Activated CD4-positive, alpha-beta memory T cell treated with anti-CD3 and anti-CD28 coated beads, Interleukin-2, amount 10 ng/mL, durations not matched to agents 7 days and 5 days (primary cell): ENCODE data around the gene RAP1GAP2. TPM values are rescaled to one million over a fixed set of nuclear protein-coding genes. Genes with fewer than 3 reads are reported as not detected.
"Not testable (repeated sequence)": the region's sequence is repeated elsewhere in the genome, so short reads cannot be mapped to it uniquely, and the experiment has no call there.

Source experiments
- CTCF ChIA-PET: fragments of 350-600 bp; sonication (Branson Sonifier 250); formaldehyde crosslinking; loops from one replicate; lab custom pipeline; 2021; ENCODE audit warnings: antibody characterized with exemption, inconsistent platforms; lab: Charles Lee
- POLR2A ChIA-PET: fragments of 350-600 bp; sonication (Branson Sonifier 250); formaldehyde crosslinking; loops from one replicate; lab custom pipeline; 2021; ENCODE audit warnings: antibody characterized with exemption; lab: Charles Lee
- DNase-seq: peaks from one replicate; pipeline ENCODE4 v3.0.0-alpha.2; 2020
- H3K27ac Mint-ChIP-seq: one replicate; pipeline ENCODE4 v1.8.0; 2021; ENCODE audit warnings: mild to moderate bottlenecking, mixed read lengths
- H3K27me3 Mint-ChIP-seq: one replicate; pipeline ENCODE4 v1.8.0; 2021; ENCODE audit warnings: mixed read lengths
- H3K36me3 Mint-ChIP-seq: one replicate; pipeline ENCODE4 v1.8.0; 2021; ENCODE audit warnings: low read depth, mixed read lengths
- H3K4me1 Mint-ChIP-seq: one replicate; pipeline ENCODE4 v1.8.0; 2021; ENCODE audit warnings: mixed read lengths
- H3K4me3 Mint-ChIP-seq: one replicate; pipeline ENCODE4 v1.8.0; 2021; ENCODE audit warnings: mild to moderate bottlenecking, mixed read lengths
- H3K9me3 Mint-ChIP-seq: one replicate; pipeline ENCODE4 v1.8.0; 2021; ENCODE audit warnings: mixed read lengths
- total RNA-seq, 2 experiments: library from RNA; stranded (reverse); gene quantifications; one replicate each; pipeline ENCODE4 v1.2.3, GENCODE V29; 2021

RAP1GAP2 gene
- total RNA-seq, 2 experiments from 2014 or later = 36.7 to 39.8 TPM

DNA sequence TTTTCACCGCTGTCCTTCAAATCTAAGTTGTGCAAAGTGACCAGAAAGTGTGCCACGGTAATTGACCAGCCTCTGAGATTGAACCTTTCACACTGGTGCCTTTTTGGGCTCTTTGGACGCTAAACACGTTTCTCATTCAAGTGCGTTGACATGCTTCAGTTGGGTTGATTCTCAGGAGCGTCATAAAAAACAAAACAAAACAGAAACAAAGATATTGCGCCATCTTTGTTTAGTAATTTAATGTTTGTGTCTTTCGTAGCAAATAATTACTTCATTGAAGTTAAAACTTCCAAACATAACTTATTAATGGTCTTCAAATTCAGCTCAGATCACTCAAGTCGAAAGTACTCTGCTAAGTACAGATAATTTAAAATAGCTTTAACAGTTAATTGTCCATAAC is 187.0 kb downstream of the RAP1GAP2 start:
- no peak overlapping the region for H3K27ac Mint-ChIP-seq
- no peaks in the 10 kb centered on the region for H3K9me3 Mint-ChIP-seq
- ChIA-PET POLR2A (no interaction called here), CTCF (no interaction called here)
- no peak for DNase-seq
- H3K27me3 Mint-ChIP-seq = no peaks in the 10 kb centered on the region
- peaks cover 44% of the 10 kb centered on the region for H3K36me3 Mint-ChIP-seq
- H3K4me1 Mint-ChIP-seq = no peaks in the 10 kb centered on the region
- no peak overlapping the region for H3K4me3 Mint-ChIP-seq

DNA sequence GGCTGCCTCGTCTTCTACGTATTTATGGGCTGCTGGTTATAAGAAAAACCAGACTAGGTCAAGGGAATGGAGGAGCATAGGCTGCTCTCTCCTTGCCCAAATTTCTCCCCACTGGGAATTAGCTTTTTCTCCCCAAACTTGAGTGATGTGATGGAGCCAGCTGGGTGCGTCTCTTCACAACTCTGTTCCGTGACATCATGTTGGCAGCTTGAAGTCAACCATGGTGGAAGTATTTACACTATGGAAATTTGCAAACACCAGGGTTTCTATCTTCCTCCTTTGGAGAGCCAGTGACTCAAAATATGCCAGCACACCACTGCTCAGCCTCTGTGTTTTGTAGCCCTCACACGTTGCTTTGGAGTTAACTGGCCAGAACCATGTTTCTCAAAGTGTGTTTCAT is 189.1 kb downstream of the RAP1GAP2 start:
- no peaks in the 10 kb centered on the region for H3K4me1 Mint-ChIP-seq
- POLR2A ChIA-PET = no interaction called here
- H3K9me3 Mint-ChIP-seq = no peaks in the 10 kb centered on the region

DNA sequence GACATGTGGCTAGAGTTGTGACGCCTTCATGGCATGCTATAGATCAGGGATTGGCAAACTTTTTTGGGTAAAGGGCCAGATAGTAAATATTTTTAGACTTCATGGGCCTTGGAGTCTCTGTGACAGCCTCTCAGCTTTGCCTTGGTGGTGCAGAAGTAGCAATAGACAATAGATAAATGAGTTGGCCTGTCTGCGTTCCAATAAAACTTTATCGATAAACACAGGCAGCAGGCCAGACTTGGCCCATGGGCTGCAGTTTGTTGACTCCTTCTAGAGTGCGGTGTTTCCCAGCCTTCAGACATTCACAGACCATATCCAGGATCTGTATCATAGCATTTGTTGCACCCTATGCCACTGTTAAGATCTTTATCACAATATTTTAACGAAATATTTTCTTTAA is 190.7 kb downstream of the RAP1GAP2 start:
- Mint-ChIP-seq H3K4me1 (no peaks in the 10 kb centered on the region), H3K4me3 (no peak overlapping the region), H3K27me3 (no peaks in the 10 kb centered on the region), H3K9me3 (no peaks in the 10 kb centered on the region), H3K36me3 (peaks cover 29% of the 10 kb centered on the region), H3K27ac (no peak overlapping the region)
- POLR2A ChIA-PET = interaction anchor here (0.9 kb wide), 1 partner anchor 17 kb away, joined by 3 read pairs; no protein-coding TSS in a partner anchor
- no peak for DNase-seq
- CTCF ChIA-PET = no interaction called here

More for the DNA sequence above, 189.1 kb downstream of the RAP1GAP2 start:
- H3K4me3 Mint-ChIP-seq = no peak overlapping the region
- CTCF ChIA-PET = no interaction called here
- H3K27ac Mint-ChIP-seq = no peak overlapping the region
- DNase-seq = no peak
- no peaks in the 10 kb centered on the region for H3K27me3 Mint-ChIP-seq
- H3K36me3 Mint-ChIP-seq = peaks cover 40% of the 10 kb centered on the region

DNA sequence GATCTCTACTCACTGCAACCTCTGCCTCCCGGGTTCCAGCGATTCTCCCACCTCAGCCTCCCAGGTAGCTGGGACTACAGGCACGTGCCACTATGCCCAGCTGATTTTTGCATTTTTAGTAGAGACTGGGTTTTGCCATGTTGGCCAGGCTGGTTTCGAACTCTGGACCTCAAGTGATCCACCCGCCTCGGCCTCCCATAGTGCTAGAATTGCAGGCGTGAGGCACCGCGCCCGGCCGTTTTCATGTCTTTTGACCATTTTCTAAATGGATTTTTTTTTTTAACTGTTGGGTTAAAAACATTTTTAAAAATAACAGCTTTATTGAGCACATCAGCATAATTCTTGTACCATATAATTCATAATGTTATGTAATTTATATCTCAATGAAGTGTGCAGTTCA is 193.2 kb downstream of the RAP1GAP2 start:
- CTCF ChIA-PET, POLR2A ChIA-PET, H3K27ac Mint-ChIP-seq, DNase-seq, H3K4me1 Mint-ChIP-seq, H3K27me3 Mint-ChIP-seq, H3K9me3 Mint-ChIP-seq, H3K4me3 Mint-ChIP-seq: not testable (repeated sequence)
- H3K36me3 Mint-ChIP-seq = peaks cover 20% of the 10 kb centered on the region

DNA sequence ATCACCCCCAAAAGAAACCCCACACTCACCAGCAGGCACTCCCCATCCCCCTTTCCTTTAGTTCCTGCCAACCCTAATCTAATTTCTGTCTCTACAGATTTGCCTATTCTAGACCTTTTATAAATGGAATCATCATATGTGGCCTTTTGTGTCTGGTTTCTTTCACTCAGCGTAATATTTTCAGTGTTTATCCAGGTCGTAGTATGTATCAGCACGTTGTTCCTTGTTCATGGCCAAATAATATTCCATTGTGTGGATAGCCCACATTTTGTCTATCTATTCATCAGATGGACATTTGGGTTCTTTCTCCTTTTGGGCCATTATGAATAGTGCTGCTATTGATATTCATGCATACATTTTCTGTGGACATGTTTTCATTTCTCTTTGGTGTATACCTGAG is 193.6 kb downstream of the RAP1GAP2 start:
- H3K4me1 Mint-ChIP-seq = no peaks in the 10 kb centered on the region
- no peaks in the 10 kb centered on the region for H3K9me3 Mint-ChIP-seq
- H3K4me3 Mint-ChIP-seq = no peak overlapping the region
- peaks cover 18% of the 10 kb centered on the region for H3K36me3 Mint-ChIP-seq
- H3K27ac Mint-ChIP-seq = no peak overlapping the region
- no peak for DNase-seq
- no peaks in the 10 kb centered on the region for H3K27me3 Mint-ChIP-seq
- CTCF ChIA-PET = no interaction called here
- POLR2A ChIA-PET = no interaction called here

DNA sequence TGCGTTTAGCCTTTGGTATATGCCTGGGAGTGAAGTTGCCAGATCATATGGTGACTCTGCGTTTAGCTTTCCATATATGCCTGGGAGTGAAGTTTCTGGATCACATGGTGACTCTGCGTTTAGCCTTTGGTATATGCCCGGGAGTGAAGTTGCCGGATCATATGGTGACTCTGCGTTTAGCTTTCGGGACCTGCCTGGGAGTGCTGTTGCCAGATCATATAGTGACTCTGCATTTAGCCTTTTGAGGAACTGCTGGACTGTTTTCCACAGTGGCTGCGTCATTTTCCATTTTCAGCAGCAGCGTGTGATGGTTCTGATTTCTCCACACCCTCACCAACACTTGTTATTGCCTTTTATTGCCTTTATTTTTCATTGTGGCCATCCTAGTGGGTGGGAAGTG is 194.2 kb downstream of the RAP1GAP2 start:
- Mint-ChIP-seq H3K27ac (no peak overlapping the region), H3K4me1 (no peaks in the 10 kb centered on the region), H3K4me3 (no peak overlapping the region), H3K36me3 (peaks cover 16% of the 10 kb centered on the region), H3K27me3 (no peaks in the 10 kb centered on the region), H3K9me3 (no peaks in the 10 kb centered on the region)
- ChIA-PET POLR2A (no interaction called here), CTCF (no interaction called here)
- DNase-seq = no peak

DNA sequence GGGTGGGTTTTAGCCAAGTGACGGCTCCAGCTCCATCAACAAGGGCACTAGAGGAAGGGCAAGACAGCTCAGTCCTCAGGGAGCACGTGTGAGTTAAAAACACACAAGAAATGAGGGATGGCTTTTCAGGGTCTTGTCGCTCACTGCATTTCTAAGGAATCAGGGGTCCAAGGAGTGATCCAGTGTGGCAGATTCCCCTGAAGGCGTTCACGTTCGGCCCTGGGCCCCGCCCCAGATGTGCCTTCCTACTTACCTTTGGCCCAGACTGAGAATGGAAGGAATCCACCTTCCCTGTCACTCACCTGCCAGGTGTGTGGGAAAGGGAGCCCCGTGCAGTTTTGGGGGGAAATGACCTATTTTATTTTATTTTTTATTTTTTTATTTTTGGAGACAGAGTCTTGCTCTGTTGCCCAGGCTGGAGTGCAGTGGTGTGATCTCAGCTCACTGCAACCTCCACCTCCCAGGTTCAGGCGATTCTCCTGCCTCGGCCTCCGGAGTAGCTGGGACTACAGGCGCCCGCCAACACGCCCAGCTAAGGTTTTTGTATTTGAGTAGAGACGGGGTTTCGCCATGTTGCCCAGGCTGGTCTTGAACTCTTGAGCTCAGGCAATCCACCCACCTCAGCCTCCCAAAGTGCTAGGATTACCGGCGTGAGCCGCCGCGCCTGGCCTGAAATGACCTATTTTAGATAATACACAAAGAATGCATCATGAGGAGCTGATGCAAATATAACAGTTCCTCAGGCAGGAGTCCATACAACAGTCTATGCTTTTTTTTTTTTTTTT is 195.3 kb downstream of the RAP1GAP2 start:
- DNase-seq, H3K36me3 Mint-ChIP-seq, H3K4me3 Mint-ChIP-seq, H3K4me1 Mint-ChIP-seq, H3K27me3 Mint-ChIP-seq, H3K27ac Mint-ChIP-seq, POLR2A ChIA-PET, H3K9me3 Mint-ChIP-seq: not testable (repeated sequence)
- CTCF ChIA-PET = interaction anchor here (1.5 kb wide), 1 partner anchor 60 kb away, joined by 3 read pairs; no protein-coding TSS in a partner anchor

DNA sequence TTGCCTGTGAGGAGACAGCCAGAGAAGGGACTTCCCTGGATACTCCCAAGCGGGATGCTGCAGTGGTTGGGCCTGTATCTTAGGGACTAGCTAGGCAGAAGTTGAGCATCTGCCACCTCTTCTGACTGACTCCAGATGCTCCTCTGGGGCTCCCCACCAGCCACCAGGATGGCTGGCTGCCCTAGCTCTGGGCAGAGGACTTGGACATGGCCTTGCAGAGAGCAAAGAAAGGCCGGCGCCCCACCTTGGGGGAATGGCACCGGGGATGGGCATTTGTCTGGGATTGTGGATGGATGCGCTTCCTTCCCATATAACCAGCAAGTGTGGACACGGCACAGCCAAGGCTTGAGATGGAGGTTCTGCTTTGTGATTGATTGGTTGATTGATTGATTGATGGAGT is 198.2 kb downstream of the RAP1GAP2 start:
- DNase-seq = no peak
- no peaks in the 10 kb centered on the region for H3K9me3 Mint-ChIP-seq
- no peaks in the 10 kb centered on the region for H3K4me1 Mint-ChIP-seq
- no peak overlapping the region for H3K4me3 Mint-ChIP-seq
- H3K27ac Mint-ChIP-seq = no peak overlapping the region
- ChIA-PET CTCF (no interaction called here), POLR2A (no interaction called here)
- H3K27me3 Mint-ChIP-seq = no peaks in the 10 kb centered on the region
- peaks cover 11% of the 10 kb centered on the region for H3K36me3 Mint-ChIP-seq

DNA sequence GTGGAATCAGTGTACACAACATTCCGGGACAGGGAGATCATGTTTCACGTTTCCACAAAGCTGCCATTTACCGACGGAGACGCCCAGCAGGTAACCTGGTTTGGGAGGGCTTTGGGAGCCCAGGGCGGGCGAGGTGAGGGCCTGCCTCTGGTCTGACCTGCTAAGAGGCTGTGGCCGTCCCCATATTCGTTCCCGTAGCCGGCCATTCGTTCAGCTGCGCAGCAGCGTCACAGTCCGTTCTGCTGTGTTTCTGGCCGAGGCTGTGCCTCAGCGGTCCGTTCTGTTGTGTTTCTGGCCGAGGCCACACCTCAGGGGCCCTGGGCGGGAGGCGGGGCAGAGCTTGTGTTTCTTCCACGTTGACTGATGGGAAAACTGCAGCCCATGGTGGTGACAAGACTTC is 199.1 kb downstream of the RAP1GAP2 start:
- Mint-ChIP-seq H3K4me1 (no peaks in the 10 kb centered on the region), H3K4me3 (no peak overlapping the region), H3K36me3 (peaks cover 11% of the 10 kb centered on the region), H3K27ac (no peak overlapping the region), H3K9me3 (no peaks in the 10 kb centered on the region), H3K27me3 (no peaks in the 10 kb centered on the region)
- no peak for DNase-seq
- ChIA-PET POLR2A (no interaction called here), CTCF (no interaction called here)

DNA sequence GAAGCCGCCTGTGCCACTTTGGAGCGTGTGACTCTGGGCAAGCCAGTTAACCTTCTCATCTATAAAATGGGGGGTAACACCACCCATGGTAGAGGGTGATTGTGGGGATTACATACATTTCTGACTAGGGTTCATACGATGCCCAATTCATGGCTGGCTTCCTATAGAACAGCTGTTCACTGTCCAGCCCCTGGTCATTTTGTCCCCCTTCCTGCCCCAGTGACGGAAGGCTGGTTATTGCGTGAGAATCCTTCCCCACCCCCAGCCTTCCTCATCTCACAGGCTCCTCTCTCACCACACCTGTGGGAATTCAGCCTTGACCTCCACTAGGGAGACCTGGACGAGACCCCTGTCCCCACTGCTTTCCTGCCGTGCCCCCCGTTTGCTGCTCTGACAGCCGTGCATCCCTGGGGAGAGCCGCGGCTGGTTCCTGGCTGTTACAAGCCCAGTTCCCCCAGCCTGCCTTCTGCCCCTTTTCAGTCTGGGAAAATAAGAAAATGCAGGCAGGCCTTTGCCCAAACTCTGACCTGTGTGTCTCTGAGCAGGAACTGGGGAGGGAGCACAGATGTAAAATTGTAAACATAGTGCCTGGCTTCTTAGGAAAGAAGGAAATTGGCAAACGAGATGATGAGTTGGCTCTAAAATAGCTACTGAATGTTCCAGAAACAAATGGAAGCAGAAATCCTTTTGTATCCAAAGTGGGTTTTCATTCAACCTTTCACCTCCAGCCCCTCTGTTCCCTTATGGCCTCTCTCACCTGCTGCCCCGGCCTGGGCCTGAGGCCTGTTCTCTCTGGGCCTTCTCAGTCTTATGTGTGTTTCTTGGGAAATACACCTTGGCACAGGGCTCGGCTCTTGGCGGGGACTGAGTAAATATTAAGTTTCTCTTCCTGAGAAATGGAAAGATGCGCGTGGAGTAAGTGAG is 199.9 kb downstream of the RAP1GAP2 start:
- ChIA-PET CTCF (no interaction called here), POLR2A (no interaction called here)
- H3K36me3 Mint-ChIP-seq = peaks cover 11% of the 10 kb centered on the region
- H3K4me3 Mint-ChIP-seq = no peak overlapping the region
- no peaks in the 10 kb centered on the region for H3K4me1 Mint-ChIP-seq
- no peak overlapping the region for H3K27ac Mint-ChIP-seq
- no peak for DNase-seq
- no peaks in the 10 kb centered on the region for H3K27me3 Mint-ChIP-seq
- H3K9me3 Mint-ChIP-seq = no peaks in the 10 kb centered on the region

DNA sequence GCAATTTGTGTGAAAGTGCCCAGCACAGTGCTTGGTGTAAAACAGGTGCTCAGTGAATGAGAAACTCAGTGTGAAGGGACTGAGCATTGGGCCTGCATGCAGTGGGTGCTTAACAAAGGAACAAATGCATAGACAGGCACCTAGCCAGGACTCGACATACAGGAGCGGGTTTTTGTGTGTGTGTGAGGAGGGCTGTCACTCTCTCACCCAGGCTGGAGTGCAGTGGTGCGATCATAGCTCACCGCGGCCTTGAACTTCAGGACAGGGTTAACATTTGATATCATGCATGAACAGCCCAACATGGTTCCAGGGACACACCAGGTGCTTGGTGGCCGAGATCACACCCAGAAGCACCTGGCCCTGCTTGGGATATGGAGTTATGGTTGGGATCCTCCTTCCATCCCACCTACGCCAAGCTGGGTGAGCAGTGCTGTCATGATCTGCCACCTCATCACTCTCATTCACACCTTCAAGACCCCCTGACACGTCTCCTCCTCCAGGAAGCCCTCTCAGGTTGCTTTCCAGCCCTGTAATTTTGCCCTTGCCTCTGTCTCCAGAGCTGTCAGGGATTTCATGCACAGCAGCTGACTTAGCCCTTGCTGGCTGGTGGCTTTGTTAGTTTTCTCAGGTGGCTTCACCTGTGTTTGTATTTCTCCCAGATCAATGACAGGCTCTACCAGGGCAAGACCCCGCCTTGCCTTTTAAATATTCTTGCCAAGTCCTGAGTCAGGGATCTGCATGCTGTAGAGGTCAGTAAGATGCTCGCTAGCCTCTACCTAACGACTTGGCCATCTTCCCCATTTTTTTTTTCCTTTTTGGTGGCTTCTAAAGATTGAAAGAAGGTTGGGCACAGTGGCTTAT is 200.8 kb downstream of the RAP1GAP2 start:
- ChIA-PET POLR2A (no interaction called here), CTCF (no interaction called here)
- Mint-ChIP-seq H3K27me3 (no peaks in the 10 kb centered on the region), H3K4me1 (no peaks in the 10 kb centered on the region), H3K27ac (no peak overlapping the region), H3K36me3 (peaks cover 11% of the 10 kb centered on the region), H3K9me3 (no peaks in the 10 kb centered on the region), H3K4me3 (no peak overlapping the region)
- DNase-seq = no peak

DNA sequence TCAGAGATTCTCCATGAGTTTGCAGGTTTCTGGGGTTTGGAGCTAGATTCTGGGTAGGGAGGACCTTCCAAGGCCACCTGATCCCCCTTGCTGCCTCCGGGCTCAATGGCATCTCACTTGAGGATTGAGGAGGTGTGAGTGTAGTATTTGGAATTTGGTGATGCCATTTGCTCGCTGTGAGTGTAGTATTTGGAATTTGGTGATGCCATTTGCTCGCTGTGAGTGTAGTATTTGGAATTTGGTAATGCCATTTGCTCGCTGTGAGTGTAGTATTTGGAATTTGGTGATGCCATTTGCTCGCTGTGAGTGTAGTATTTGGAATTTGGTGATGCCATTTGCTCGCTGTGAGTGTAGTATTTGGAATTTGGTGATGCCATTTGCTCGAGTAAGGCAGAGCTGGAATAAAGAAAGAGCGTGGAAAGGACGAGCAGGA is 202.2 kb downstream of the RAP1GAP2 start:
- H3K4me1 Mint-ChIP-seq, H3K9me3 Mint-ChIP-seq, H3K27ac Mint-ChIP-seq, POLR2A ChIA-PET, H3K36me3 Mint-ChIP-seq, H3K27me3 Mint-ChIP-seq, H3K4me3 Mint-ChIP-seq, DNase-seq: not testable (repeated sequence)
- CTCF ChIA-PET = interaction anchor here (0.5 kb wide), 1 partner anchor 11 kb away, joined by 3 read pairs; no protein-coding TSS in a partner anchor
